ENCODE data around the gene SQSTM1. TPM values are rescaled to one million over a fixed set of nuclear protein-coding genes. Genes with fewer than 3 reads are reported as not detected.

The SQSTM1 gene
- polyA plus RNA-seq, 2 of the 4 experiments (the other 2 are of a cell fraction), result 362 to 625 TPM

GRCh38 chr5:179883163-179883562 is 62.5 kb downstream of the SQSTM1 start:
- CTCF ChIA-PET, result interaction anchor here (0.9 to 1.1 kb wide), 3 partner anchors 10 to 17 kb away, joined by 3 read pairs; no protein-coding TSS in a partner anchor
- Histone ChIP-seq H3K9me3 (peaks cover 40% of the 10 kb centered on the region), H3K4me1 (no peaks in the 10 kb centered on the region), H3K27ac (no peak overlapping the region), H3K4me3 (no peak overlapping the region), H3K4me2 (no peak overlapping the region)
- DNase-seq (ENCODE audit: low read depth in 1 of 2, low spot score in 1 of 2) (no peak), ATAC-seq (no peak), FAIRE-seq (no peak)
- POLR2A ChIA-PET, result interaction anchor here (0.5 kb wide), 1 partner anchor 206 kb away, joined by 3 read pairs; no protein-coding TSS in a partner anchor
- no peak for TF ChIP-seq POLR2AphosphoS2 (conservative IDR thresholded peaks at IDR 0.05; ENCODE audit: low read length)
- no peak for TF ChIP-seq HOXB5 (CRISPR knock-in tag; IDR thresholded peaks at IDR 0.05)
- WGBS (ENCODE audit: missing lambda C conversion rate), result 94% methylated on average over 3 of the region's 3 CpGs

- no peak for DNase-seq (ENCODE audit: low read depth in 1 of 2, low spot score in 1 of 2)
- no peak for ATAC-seq
- no peak for FAIRE-seq
- H3K27ac ChIP-seq, result no peak overlapping the region
- TF ChIP-seq, protein P1, sequence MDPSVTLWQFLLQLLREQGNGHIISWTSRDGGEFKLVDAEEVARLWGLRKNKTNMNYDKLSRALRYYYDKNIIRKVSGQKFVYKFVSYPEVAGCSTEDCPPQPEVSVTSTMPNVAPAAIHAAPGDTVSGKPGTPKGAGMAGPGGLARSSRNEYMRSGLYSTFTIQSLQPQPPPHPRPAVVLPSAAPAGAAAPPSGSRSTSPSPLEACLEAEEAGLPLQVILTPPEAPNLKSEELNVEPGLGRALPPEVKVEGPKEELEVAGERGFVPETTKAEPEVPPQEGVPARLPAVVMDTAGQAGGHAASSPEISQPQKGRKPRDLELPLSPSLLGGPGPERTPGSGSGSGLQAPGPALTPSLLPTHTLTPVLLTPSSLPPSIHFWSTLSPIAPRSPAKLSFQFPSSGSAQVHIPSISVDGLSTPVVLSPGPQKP (IDR thresholded peaks at IDR 0.05; ENCODE audit: low read depth, low read length), result no peak
- no peak for TF ChIP-seq POLR2A (IDR thresholded peaks at IDR 0.05; ENCODE audit: low read length)
- no peak for TF ChIP-seq POLR2AphosphoS2 (conservative IDR thresholded peaks at IDR 0.05; ENCODE audit: low read length)
- TF ChIP-seq CBX8 (IDR thresholded peaks at IDR 0.05), result no peak
- no peak for TF ChIP-seq RNF2 (IDR thresholded peaks at IDR 0.05; ENCODE audit: borderline replicate concordance, low read depth)
- TF ChIP-seq CBX2 (IDR thresholded peaks at IDR 0.05; ENCODE audit: borderline replicate concordance, low read depth), result no peak
- TF ChIP-seq, protein P2, sequence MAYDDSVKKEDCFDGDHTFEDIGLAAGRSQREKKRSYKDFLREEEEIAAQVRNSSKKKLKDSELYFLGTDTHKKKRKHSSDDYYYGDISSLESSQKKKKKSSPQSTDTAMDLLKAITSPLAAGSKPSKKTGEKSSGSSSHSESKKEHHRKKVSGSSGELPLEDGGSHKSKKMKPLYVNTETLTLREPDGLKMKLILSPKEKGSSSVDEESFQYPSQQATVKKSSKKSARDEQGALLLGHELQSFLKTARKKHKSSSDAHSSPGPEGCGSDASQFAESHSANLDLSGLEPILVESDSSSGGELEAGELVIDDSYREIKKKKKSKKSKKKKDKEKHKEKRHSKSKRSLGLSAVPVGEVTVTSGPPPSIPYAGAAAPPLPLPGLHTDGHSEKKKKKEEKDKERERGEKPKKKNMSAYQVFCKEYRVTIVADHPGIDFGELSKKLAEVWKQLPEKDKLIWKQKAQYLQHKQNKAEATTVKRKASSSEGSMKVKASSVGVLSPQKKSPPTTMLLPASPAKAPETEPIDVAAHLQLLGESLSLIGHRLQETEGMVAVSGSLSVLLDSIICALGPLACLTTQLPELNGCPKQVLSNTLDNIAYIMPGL (CRISPR knock-in tag; IDR thresholded peaks at IDR 0.05; ENCODE audit: borderline replicate concordance), result no peak
- no peak for TF ChIP-seq FOSL2 (IDR thresholded peaks at IDR 0.05)
- TF ChIP-seq FOSL2 (CRISPR knock-in tag; IDR thresholded peaks at IDR 0.05), result no peak
- TF ChIP-seq JUNB (IDR thresholded peaks at IDR 0.05), result no peak
- no peak for TF ChIP-seq MYC (IDR thresholded peaks at IDR 0.05; ENCODE audit: borderline replicate concordance, low read length)
- TF ChIP-seq, protein P3, sequence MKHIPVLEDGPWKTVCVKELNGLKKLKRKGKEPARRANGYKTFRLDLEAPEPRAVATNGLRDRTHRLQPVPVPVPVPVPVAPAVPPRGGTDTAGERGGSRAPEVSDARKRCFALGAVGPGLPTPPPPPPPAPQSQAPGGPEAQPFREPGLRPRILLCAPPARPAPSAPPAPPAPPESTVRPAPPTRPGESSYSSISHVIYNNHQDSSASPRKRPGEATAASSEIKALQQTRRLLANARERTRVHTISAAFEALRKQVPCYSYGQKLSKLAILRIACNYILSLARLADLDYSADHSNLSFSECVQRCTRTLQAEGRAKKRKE (CRISPR knock-in tag; IDR thresholded peaks at IDR 0.05; ENCODE audit: low read depth), result no peak
- TF ChIP-seq EP300 (IDR thresholded peaks at IDR 0.05), result no peak
- TF ChIP-seq, protein P4, sequence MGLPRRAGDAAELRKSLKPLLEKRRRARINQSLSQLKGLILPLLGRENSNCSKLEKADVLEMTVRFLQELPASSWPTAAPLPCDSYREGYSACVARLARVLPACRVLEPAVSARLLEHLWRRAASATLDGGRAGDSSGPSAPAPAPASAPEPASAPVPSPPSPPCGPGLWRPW (IDR thresholded peaks at IDR 0.05), result no peak
- no peak for TF ChIP-seq ZSCAN20 (CRISPR knock-in tag; IDR thresholded peaks at IDR 0.05)
- WGBS (ENCODE audit: missing lambda C conversion rate), result 97% methylated on average over 13 of the region's 13 CpGs
- ChIA-PET CTCF (no interaction called here), POLR2A (no interaction called here)
- H3K9me3 ChIP-seq, result peaks cover 40% of the 10 kb centered on the region
- H3K4me3 ChIP-seq, result no peak overlapping the region
- no peak overlapping the region for H3K4me2 ChIP-seq
- no peaks in the 10 kb centered on the region for H3K4me1 ChIP-seq
Observed at GRCh38 chr5:179885491-179886090, 64.9 kb downstream of the SQSTM1 start.

GRCh38 chr5:179886190-179886911 is 65.6 kb downstream of the SQSTM1 start:
- FAIRE-seq, result no peak
- no peak for ATAC-seq
- TF ChIP-seq POLR2AphosphoS2 (conservative IDR thresholded peaks at IDR 0.05; ENCODE audit: low read length) (no peak), REST (IDR thresholded peaks at IDR 0.05) (no peak), SMC3 (IDR thresholded peaks at IDR 0.05) (no peak), NR3C1 (IDR thresholded peaks at IDR 0.05) (no peak), ZNF302 (CRISPR knock-in tag; IDR thresholded peaks at IDR 0.05) (no peak), POLR2A (IDR thresholded peaks at IDR 0.05; ENCODE audit: low read length) (no peak), HOXB5 (CRISPR knock-in tag; IDR thresholded peaks at IDR 0.05) (no peak), MYC (IDR thresholded peaks at IDR 0.05; ENCODE audit: borderline replicate concordance, low read length) (no peak), CBX2 (IDR thresholded peaks at IDR 0.05; ENCODE audit: borderline replicate concordance, low read depth) (no peak), NPAS2 (CRISPR knock-in tag; IDR thresholded peaks at IDR 0.05; ENCODE audit: borderline replicate concordance) (no peak)
- TF ChIP-seq, protein P5, sequence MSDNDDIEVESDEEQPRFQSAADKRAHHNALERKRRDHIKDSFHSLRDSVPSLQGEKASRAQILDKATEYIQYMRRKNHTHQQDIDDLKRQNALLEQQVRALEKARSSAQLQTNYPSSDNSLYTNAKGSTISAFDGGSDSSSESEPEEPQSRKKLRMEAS (IDR thresholded peaks at IDR 0.05), result no peak

More at GRCh38 chr5:179886190-179886911, 65.6 kb downstream of the SQSTM1 start:
- Histone ChIP-seq H3K4me3 (no peak overlapping the region), H3K27ac (no peak overlapping the region), H3K9me3 (peaks cover 40% of the 10 kb centered on the region), H3K4me1 (no peaks in the 10 kb centered on the region), H3K4me2 (no peak overlapping the region)
- WGBS (ENCODE audit: missing lambda C conversion rate), result 91% methylated on average over 14 of the region's 14 CpGs
- ChIA-PET POLR2A (no interaction called here), CTCF (interaction anchor here (1.1 kb wide), 1 partner anchor 35 kb away, joined by 4 read pairs; no protein-coding TSS in a partner anchor)
- no peak for DNase-seq (ENCODE audit: low read depth in 1 of 2, low spot score in 1 of 2)
